ENCODE results near the gene RNF115. TPM values are rescaled to one million over a fixed set of nuclear protein-coding genes. Genes with fewer than 3 reads are reported as not detected.
"Not testable (repeated sequence)": the region's sequence is repeated elsewhere in the genome, so short reads cannot be mapped to it uniquely, and the experiment has no call there.

Gene RNF115
- total RNA-seq, 1 donor from 2014 or later = 48.2 TPM

DNA sequence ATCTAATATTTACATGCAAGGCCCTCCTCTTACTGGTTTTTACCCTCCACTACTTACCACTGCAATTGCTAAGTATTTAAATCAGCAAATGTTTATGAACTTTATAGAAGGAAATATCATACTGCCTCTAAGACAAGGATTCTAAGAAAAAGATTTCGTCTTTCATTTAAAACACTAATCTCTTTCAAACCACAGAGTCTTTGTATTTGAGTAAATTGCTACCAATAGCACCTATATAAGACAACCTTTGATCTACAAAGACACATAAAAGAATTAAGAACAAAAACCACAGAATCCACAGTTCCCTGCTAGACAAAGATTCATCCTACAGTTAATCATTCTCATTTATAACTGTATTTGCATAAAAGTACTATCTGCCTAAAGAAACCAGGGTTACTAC lies 37.6 kb downstream of the RNF115 start:
- no peak for ATAC-seq
- no peak for DNase-seq
- intact Hi-C loops (cut with micrococcal nuclease) = no loop called here

DNA sequence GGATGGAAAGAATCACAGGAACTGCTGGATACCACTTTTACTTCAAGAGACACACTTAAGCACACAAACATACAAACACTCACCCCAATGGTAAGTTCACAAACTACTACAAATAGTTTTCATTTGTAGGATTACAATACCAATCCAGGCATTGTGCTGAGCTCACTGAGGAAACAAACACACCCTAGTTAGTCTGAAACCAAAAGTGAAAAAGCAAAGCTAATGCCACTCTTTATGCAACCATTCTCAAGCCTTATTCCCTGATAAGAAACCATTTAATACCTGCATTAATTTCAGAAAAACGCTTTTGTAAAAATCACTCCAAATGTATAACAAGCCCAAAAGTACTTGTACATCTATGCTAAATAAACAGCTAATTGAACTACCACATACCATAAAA lies 38.3 kb downstream of the RNF115 start:
- DNase-seq (no peak), ATAC-seq (no peak)

DNA sequence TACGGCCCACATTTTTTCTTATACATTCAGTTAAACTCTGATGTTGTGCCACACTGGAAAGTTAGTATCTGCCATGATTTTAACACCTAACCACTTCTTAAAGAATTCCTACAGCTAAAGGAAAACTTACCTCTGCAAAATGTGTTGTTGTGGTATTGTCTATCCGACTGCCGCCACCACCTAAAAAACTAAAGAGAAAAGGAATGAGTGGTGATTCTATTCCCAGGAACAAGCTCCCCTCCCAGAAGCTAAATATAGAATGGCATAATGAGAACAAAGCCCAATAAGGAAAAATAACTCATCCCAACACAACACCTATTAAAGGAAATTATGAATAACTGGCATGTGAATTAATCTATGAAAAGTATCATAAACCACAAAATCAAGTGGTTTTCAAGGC lies 39.5 kb downstream of the RNF115 start:
- DNase-seq = no peak
- peak; percentile 53 for ATAC-seq
- intact Hi-C loops (cut with micrococcal nuclease) = no loop called here

More for the DNA sequence above, 38.3 kb downstream of the RNF115 start:
- intact Hi-C loops (cut with micrococcal nuclease) = no loop called here

DNA sequence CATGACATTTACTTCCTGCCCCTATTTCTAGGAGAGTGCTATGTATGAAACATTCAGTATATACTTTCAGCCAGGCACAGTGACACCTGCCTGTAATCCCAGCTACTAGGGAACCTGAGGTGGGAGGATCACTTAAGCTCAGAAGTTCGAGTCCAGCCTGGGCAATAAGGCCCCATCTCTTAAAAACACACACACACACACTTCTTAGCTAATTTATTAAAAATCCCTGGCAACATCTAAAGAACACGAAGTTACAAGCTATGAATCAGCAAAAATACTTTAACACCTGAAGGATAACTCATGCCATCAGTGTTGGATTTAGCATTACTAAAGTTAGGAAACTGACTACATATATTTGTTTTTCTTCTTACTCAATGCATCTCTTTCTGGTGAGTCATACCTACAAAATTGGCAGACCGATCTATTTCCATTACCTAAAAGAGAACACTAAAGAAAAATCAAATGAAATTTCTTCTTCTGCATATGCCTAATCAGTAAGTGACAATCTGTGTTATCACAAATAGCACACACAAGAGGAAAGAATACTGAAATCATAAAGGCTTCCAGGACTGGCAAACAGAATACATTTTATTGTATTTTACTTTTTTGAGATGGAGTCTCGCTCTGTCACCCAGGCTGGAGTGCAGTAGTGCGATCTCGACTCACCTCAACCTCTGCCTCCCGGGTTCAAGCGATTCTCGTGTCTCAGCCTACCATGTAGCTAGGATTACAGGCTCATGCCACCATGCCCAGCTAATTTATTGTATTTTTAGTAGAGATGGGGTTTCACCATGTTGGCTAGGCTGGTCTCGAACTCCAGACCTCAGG lies 41.4 kb downstream of the RNF115 start:
- ATAC-seq (peak; percentile 32), DNase-seq (no peak)
- intact Hi-C loops (cut with micrococcal nuclease) = no loop called here

DNA sequence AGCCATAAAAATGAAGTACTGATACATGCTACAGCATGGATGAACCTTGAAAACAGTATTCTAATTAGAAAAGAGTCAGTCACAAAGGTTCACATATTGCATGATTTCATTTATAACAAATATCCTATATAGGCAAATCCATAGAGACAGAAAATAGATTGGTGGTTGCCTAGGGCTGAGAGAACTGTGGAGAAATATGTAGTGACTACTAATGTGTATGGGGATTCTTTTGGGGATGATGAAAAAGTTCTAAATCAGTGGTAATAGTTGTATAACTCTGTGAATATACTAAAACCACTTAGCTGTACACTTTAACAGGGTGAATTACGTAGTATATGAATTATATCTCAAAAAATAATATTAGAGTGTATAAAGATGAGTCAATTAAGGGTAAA lies 45.8 kb downstream of the RNF115 start:
- peak; percentile 12 for ATAC-seq
- intact Hi-C loops (cut with micrococcal nuclease) = no loop called here
- DNase-seq = no peak

DNA sequence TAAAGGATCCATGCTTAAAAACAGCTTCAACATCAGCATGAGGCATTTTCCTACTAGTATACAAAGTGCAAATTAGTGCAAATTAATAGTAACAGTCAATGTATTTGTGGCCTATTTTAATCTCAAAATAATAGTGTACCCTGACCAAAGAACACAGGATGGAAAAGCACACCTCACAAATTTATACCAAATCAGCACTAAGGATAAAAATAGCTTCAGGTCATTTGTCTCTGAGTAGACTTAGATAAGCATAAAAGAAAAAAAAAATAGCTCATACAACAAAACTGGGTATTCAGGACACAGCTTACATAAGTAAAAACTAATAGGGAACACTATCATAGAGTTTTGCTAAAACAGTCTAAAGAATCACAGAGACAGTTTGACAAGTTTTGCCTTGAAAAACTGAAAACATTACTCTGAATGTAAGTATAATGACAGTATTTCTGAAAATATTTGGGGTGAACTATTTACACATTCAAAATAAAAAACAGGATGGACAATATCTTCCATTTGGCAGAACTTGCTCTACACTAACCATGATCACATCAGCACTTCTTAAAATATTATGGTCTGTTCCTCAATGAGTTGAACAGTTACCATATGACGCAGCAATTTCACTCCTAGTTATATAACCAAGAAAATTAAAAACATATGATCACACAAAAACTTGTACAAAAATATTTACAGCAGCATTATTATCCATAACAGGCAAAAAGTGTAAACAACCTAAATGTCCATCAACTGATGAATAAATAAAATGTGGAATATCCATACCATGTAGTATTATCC lies 46.3 kb downstream of the RNF115 start:
- no peak for DNase-seq
- ATAC-seq = peak; percentile 71
- intact Hi-C loops (cut with micrococcal nuclease) = no loop called here

DNA sequence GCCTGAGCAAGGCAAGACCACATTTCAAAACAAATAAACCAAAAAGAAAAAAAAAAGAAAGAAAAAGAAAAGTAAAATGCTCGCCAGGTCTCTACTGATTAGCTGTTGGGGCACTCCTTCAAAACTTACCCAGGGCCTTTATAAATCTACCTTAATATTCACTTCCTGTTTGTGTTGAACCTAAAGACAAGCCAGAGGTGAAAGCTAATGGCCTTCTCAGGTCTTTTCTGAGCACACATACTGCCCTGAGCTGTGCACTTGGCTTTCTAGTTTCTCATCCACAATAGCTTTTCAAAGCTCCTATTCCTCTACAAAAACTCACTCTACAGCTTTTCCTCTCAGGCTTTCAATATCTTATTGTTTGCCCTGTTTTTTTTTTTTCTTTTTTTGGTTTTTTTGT lies 50.5 kb downstream of the RNF115 start:
- intact Hi-C loops (cut with micrococcal nuclease) = no loop called here
- DNase-seq = no peak
- ATAC-seq = no peak

DNA sequence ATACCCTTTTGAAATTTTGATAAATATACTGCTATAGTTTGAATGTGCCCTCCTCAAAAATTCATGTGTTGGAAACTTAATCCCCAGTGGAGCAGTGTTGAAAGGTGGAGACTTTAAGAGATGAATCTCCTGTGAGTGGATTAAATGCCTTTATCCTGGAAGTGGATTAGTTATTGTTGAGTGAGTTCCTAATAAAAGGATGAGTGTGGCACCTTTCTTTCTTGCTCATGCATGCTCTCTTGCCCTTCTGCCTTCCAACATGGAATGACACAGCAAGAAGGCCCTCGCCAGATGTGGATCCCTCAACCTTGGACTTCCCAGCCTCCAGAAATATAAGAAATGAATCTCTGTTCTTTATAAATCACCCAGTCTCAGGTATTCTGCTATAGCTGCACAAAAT lies 52.8 kb downstream of the RNF115 start:
- no peak for DNase-seq
- ATAC-seq = no peak
- intact Hi-C loops (cut with micrococcal nuclease) = no loop called here

DNA sequence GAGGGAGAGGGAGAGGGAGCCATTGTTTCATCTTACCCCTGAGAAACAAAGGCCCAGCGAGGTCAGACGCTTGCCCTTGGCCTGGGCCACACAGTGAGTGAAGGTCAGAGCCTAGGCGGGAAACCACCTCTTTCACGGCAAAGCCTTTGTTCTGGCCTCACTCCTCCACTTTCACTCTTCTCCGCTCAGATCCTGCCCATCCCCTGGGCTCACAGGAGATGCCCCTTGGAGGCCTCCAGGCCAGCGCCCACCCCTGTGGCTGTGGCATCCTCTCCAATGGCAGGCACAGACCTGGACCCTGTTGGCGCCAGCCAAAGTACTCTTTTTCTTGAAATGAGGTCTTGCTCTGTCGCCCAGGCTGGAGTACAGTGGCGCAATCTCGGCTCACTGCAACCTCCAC lies 55.9 kb downstream of the RNF115 start:
- peak; percentile 42 for ATAC-seq
- intact Hi-C loops (cut with micrococcal nuclease); DNase-seq: not testable (repeated sequence)

DNA sequence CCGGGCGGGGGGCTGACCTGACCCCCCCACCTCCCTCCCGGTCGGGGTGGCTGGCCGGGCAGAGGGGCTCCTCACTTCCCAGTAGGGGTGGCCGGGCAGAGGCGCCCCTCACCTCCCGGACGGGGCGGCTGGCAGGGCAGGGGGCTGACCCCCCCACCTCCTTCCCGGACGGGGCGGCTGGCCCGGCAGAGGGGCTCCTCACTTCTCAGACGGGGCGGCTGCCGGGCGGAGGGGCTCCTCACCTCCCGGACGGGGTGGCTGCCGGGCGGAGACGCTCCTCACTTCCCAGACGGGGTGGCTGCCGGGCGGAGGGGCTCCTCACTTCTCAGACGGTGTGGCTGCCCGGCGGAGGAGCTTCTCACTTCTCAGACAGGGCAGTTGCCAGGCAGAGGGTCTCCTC lies 57.0 kb downstream of the RNF115 start:
- DNase-seq; ATAC-seq; intact Hi-C loops (cut with micrococcal nuclease): not testable (repeated sequence)

DNA sequence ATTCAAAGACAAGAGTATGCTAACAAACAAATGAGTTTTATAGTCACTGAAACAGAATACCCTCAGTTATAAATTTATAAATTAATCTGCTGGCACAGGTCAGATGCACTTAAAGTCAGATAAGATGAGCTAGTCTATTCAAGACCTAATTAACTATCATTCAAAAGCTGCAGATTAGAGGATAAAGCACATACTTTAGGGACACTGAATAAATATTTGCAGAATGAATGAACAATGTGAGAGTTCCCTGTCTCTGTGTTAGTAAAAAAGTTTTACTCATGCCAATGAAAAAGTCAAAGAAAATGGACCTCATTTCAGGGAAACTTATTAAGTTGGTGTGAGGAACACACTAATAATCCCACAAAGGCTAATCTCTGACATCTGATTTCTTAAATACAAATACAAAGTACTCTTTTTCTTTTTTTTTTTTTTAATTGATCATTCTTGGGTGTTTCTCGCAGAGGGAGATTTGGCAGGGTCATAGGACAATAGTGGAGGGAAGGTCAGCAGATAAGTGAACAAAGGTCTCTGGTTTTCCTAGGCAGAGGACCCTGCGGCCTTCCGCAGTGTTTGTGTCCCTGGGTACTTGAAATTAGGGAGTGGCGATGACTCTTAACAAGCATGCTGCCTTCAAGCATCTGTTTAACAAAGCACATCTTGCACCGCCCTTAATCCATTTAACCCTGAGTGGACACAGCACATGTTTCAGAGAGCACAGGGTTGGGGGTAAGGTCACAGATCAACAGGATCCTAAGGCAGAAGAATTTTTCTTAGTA lies 58.1 kb downstream of the RNF115 start:
- DNase-seq; intact Hi-C loops (cut with micrococcal nuclease): not testable (repeated sequence)
- peak; percentile 33 for ATAC-seq

DNA sequence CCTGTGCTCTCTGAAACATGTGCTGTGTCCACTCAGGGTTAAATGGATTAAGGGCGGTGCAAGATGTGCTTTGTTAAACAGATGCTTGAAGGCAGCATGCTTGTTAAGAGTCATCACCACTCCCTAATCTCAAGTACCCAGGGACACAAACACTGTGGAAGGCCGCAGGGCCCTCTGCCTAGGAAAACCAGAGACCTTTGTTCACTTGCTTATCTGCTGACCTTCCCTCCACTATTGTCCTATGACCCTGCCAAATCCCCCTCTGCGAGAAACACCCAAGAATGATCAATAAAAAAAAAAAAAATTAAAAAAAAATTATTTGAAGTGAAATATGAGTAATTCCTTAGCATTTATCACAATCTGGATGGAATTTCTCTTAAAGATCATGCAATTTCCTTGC lies 58.8 kb downstream of the RNF115 start:
- ATAC-seq = peak; percentile 31
- DNase-seq; intact Hi-C loops (cut with micrococcal nuclease): not testable (repeated sequence)

DNA sequence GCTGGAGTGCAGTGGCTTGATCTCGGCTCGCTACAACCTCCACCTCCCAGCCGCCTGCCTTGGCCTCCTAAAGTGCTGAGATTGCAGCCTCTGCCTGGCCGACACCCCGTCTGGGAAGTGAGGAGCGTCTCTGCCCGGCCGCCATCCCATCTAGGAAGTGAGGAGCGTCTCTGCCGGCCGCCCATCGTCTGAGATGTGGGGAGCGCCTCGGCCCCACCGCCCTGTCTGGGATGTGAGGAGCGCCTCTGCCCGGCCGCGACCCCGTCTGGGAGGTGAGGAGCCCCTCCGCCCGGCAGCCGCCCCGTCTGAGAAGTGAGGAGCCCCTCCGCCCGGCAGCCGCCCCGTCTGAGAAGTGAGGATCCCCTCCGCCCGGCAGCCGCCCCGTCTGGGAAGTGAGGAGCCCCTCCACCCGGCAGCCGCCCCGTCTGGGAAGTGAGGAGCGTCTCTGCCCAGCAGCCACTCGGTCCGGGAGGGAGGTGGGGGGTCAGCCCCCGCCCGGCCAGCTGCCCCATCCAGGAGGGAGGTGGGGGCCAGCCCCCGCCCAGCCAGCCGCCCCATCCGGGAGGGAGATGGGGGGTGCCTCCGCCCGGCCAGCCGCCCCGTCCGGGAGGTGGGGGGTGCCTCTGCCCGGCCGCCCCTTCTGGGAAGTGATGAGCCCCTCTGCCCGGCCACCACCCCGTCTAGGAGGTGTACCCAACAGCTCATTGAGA lies 59.5 kb downstream of the RNF115 start:
- DNase-seq; ATAC-seq; intact Hi-C loops (cut with micrococcal nuclease): not testable (repeated sequence)

DNA sequence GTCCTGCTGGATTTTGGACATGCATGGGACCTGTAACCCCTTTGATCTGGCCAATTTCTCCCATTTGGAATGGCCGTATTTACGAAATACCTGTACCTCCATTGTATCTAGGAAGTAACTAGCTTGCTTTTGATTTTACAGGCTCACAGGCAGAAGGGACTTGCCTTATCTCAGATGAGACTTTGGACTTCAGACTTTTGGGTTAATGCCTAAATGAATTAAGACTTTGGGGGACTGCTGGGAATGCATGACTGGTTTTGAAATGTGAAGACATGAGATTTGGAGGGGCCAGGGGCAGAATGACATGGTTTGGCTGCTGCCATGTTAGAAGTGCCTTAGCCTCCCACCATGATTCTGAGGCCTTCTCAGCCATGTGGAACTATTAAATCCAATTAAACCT lies 61.9 kb downstream of the RNF115 start:
- DNase-seq; intact Hi-C loops (cut with micrococcal nuclease); ATAC-seq: not testable (repeated sequence)

DNA sequence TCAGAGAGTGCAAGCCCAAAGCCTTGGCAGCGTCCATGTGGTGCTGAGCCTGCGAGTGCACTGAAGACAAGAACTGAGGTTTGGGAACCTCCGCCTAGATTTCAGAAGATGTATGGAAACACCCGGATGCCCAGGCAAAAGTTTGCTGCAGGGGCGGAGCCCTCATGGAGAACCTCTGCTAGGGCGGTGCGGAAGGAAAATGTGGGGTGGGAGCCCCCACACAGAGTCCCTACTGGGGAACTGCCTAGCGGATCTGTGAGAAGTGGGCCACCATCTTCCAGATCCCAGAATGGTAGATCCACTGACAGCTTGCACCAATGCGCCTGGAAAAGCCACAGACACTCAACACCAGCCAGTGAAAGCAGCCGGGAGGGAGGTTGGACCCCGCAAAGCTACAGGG lies 62.4 kb downstream of the RNF115 start:
- DNase-seq; intact Hi-C loops (cut with micrococcal nuclease); ATAC-seq: not testable (repeated sequence)

DNA sequence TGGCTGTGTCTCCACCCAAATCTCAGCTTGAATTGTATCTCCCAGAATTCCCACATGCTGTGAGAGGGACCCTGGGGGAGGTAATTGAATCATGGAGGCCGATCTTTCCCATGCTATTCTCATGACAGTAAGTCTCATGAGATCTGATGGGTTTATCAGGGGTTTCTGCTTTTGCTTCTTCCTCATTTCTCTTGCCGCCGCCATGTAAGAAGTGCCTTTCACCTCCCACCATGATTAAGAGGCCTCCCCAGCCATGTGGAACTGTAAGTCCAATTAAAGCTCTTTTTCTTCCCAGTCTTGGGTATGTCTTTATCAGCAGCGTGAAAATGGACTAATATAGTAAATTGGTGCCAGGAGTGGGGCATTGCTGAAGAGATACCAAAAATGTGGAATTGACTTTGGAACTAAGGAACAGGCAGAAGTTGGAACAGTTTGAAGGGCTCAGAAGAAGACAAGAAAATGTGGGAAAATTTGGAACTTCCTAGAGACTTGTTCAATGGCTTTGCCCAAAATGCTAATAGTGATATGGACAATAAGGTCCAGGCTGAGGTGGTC lies 63.4 kb downstream of the RNF115 start:
- intact Hi-C loops (cut with micrococcal nuclease); ATAC-seq; DNase-seq: not testable (repeated sequence)

DNA sequence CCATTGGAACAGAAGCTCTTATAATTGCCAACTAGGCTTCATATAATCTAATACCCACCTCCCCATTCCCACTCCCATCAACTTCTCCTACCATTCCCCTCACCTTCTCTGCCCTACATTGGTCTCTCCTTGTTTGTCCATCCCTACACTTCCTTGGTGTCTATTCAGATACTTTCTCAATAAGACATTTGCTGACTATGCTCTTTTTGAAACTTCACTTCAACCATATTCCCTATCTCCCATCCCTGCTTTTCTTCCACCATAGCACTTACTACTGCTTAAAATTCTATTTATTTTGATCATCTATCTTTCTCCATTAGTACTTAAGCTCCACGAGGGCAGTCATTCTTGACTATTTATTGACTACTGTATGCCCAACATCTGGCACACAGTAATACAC lies 64.2 kb downstream of the RNF115 start:
- intact Hi-C loops (cut with micrococcal nuclease) = no loop called here
- DNase-seq (no peak), ATAC-seq (no peak)

DNA sequence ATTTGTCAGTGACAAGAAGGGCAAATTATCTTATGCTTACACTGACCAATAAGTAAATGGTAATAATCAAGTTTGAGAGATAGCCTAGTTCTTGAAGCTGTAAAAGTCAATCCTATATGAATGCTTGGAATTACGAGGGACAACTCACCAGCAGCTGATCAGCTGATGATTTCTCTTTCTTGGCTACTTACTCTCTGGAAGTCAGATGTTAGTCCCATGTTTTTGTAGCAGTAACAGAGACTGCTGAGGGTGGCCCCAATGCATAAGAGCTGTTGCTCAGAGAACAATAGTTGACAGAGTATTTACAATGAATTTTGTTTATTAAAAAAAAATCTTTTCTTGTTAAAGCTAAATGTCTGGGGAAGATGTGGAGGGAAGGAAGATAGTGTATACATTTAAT lies 65.3 kb downstream of the RNF115 start:
- intact Hi-C loops (cut with micrococcal nuclease) = no loop called here
- no peak for ATAC-seq
- no peak for DNase-seq

DNA sequence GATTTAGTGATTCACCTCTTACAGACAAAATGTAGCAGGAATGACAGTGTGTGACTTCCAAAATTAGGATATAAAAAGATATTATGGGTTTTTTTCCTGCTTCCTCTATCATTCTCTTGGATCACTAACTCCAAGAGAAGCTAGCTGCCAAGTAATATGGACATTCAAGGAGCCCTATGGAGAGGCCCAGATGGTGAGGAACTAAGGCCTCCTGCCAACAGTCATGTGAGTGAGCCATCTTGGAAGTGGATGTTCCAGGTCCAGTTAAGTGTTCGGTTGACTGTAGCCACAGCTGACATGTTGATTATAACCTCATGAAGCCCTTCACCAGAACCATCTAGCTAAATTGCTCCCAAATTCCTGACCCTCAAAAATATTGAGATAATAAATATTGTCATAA lies 65.8 kb downstream of the RNF115 start:
- ATAC-seq (peak; percentile 55), DNase-seq (no peak)
- intact Hi-C loops (cut with micrococcal nuclease) = no loop called here

Data from left ventricle myocardium superior (tissue), 1 donor.